NB4 (cell line): ENCODE results near the gene FAM9C.
A peak's percentile ranks its signal among the peaks of the same experiment; 100 is the strongest.

Experiments used
- DNase-seq: peaks from one replicate; pipeline ENCODE4 v3.0.0; 2010; ENCODE audit warnings: low read depth
- H3K4me3 ChIP-seq: one replicate; pipeline ENCODE4 v1.5.1; 2011; ENCODE audit warnings: mild to moderate bottlenecking, low read depth, low read length, moderate library complexity
- CTCF ChIP-seq: IDR thresholded peaks from one replicate; pipeline ENCODE4 v1.5.1; 2012; ENCODE audit warnings: low read depth, low read length
- MAX ChIP-seq: IDR thresholded peaks from 2 replicates; pipeline ENCODE4 v1.6.1; 2011; ENCODE audit warnings: low read depth, low read length
- MYC ChIP-seq: IDR thresholded peaks from 2 replicates; pipeline ENCODE4 v1.6.1; 2011; ENCODE audit warnings: low read depth, low read length
- POLR2A ChIP-seq: IDR thresholded peaks from 2 replicates; pipeline ENCODE4 v1.6.1; 2011; ENCODE audit warnings: mild to moderate bottlenecking; ENCODE audit not compliant: insufficient read length; ENCODE audit errors: extremely low read depth

Gene FAM9C

GRCh38 chrX:13013363-13014110 lies 30.9 kb downstream of the FAM9C start:
- TF ChIP-seq CTCF (no peak), POLR2A (no peak), MAX (peak; percentile 35; the same call in 1 of the 2 replicates), MYC (peak; percentile 49; the same call in 1 of the 2 replicates)
- DNase-seq: peak; percentile 92
- H3K4me3 ChIP-seq: peak overlapping the region; percentile 25

GRCh38 chrX:13010546-13010945 lies 33.9 kb downstream of the FAM9C start:
- no peak for TF ChIP-seq POLR2A
- TF ChIP-seq MYC: no peak
- TF ChIP-seq CTCF: no peak
- no peak for TF ChIP-seq MAX
- no peak overlapping the region for H3K4me3 ChIP-seq
- no peak for DNase-seq

- no peak for DNase-seq
- TF ChIP-seq MYC (no peak), POLR2A (no peak), MAX (no peak), CTCF (no peak)
- no peak overlapping the region for H3K4me3 ChIP-seq
Observed at GRCh38 chrX:13009844-13010243, 34.6 kb downstream of the FAM9C start.

GRCh38 chrX:13009273-13009672 lies 35.1 kb downstream of the FAM9C start:
- no peak for DNase-seq
- TF ChIP-seq MYC (no peak), POLR2A (no peak)
- H3K4me3 ChIP-seq: no peak overlapping the region

GRCh38 chrX:13008851-13009250 lies 35.6 kb downstream of the FAM9C start:
- no peak for DNase-seq
- TF ChIP-seq POLR2A: no peak
- no peak for TF ChIP-seq CTCF
- TF ChIP-seq MAX: no peak
- no peak for TF ChIP-seq MYC
- no peak overlapping the region for H3K4me3 ChIP-seq

GRCh38 chrX:13008189-13008533 lies 36.3 kb downstream of the FAM9C start:
- TF ChIP-seq MAX (no peak), MYC (no peak), CTCF (no peak)
- DNase-seq: peak; percentile 61
- H3K4me3 ChIP-seq: no peak overlapping the region
